Measurements from ENCODE around the gene NSFL1C.

The NSFL1C gene

GRCh38 chr20:1462001-1462400, 4.6 kb downstream of the NSFL1C start:
- DNase-seq (ENCODE audit: low read depth in 1 of 2, low spot score in 1 of 2) = no peak

DNA sequence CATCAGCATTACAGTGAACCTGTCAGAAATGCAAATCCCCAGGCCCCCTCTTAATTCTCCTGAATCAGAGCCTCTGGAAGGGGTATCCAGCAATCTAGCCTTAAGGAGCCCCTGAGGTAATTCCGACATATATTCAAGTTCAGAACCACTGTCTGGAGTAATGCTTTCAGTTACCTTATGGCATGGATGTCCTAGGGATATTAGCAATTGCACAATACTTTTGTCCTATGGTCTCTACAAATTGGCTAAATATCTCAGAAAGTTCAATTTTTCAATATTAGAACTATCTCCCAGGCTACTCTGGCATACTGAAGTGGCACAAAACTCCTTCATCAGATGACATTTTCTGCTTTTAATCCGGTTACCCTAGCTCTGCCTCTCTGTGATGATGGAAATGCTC, 6.4 kb downstream of the NSFL1C start:
- no peak for DNase-seq (ENCODE audit: low read depth in 1 of 2, low spot score in 1 of 2)

- DNase-seq (ENCODE audit: low read depth in 1 of 2, low spot score in 1 of 2) = no peak
These were observed 8.7 kb downstream of the NSFL1C start for GRCh38 chr20:1457992-1458391.

- no peak for DNase-seq (ENCODE audit: low read depth in 1 of 2, low spot score in 1 of 2)
These were observed 10.3 kb downstream of the NSFL1C start for GRCh38 chr20:1456300-1456699.

- no peak for DNase-seq (ENCODE audit: low read depth in 1 of 2, low spot score in 1 of 2)
These were observed 15.6 kb downstream of the NSFL1C start for GRCh38 chr20:1450926-1451491.

- DNase-seq (ENCODE audit: low read depth in 1 of 2, low spot score in 1 of 2) = no peak
These were observed 17.3 kb downstream of the NSFL1C start for GRCh38 chr20:1449370-1449769.

- DNase-seq (ENCODE audit: low read depth in 1 of 2, low spot score in 1 of 2) = no peak
These were observed 18.5 kb downstream of the NSFL1C start for GRCh38 chr20:1448081-1448620.

GRCh38 chr20:1446536-1446935, 20.1 kb downstream of the NSFL1C start:
- DNase-seq (ENCODE audit: low read depth in 1 of 2, low spot score in 1 of 2) = no peak

DNA sequence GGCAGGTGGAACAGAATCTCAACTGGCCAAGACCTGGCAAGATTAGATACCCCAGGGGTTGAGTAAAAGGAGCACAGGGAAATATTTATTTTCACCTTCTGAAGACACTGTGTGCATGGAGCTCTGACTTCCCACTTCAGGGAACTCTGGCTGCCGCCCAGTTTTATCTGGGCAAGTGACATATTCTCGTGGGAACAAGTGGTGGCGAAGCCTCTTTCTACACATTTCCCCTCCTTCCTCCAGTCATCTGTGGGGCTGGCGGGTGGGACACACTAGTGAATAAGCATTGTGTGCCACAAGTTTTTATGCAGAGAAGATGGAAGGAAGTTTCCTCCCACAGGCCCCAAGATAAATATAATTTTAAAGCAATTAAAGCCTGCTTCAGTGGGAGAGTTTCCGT, 23.6 kb downstream of the NSFL1C start:
- DNase-seq (ENCODE audit: low read depth in 1 of 2, low spot score in 1 of 2) = no peak

DNA sequence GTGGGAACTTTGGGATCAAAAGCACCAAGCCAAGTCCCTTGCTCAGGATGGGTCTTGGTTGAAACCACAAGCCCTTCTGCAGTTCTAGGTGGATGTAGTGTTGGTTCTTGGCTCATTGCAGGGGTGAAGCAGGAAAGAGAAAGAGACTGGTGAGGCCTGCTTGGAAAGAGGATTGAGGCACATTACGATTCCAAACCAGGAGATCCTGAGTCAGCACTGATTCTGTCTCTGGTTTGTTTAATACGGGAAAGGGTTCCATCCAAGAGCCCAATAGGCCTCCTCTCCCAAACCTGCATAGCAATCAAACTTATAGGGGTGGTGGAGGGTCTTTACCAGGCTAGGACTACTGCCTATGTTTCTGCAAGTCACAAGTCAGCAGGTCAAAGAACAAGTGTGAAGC, 24.3 kb downstream of the NSFL1C start:
- DNase-seq (ENCODE audit: low read depth in 1 of 2, low spot score in 1 of 2) = no peak

GRCh38 chr20:1441133-1441532, 25.5 kb downstream of the NSFL1C start:
- no peak for DNase-seq (ENCODE audit: low read depth in 1 of 2, low spot score in 1 of 2)

- DNase-seq (ENCODE audit: low read depth in 1 of 2, low spot score in 1 of 2) = no peak
These were observed 26.6 kb downstream of the NSFL1C start for GRCh38 chr20:1440024-1440423.

DNA sequence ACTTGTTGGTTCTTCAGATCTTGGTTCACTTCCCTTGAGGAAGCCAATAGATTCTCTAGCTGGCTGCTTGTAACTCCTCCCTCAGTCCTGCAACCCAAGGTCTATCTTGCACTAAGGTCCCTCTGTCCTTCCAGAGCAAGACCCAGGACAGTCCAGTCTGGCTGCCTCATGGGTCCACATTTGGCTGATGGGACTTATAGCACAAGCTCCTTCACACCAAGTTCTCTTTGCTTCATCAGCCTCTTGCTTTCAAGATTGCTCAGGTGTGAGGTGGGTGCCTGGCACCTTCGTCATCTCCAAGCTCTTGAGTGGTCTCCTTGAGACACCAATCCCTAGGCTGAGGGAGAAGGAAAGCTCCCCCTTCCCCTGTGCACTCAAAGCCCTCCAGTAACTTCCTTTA, 28.3 kb downstream of the NSFL1C start:
- DNase-seq (ENCODE audit: low read depth in 1 of 2, low spot score in 1 of 2) = no peak

DNA sequence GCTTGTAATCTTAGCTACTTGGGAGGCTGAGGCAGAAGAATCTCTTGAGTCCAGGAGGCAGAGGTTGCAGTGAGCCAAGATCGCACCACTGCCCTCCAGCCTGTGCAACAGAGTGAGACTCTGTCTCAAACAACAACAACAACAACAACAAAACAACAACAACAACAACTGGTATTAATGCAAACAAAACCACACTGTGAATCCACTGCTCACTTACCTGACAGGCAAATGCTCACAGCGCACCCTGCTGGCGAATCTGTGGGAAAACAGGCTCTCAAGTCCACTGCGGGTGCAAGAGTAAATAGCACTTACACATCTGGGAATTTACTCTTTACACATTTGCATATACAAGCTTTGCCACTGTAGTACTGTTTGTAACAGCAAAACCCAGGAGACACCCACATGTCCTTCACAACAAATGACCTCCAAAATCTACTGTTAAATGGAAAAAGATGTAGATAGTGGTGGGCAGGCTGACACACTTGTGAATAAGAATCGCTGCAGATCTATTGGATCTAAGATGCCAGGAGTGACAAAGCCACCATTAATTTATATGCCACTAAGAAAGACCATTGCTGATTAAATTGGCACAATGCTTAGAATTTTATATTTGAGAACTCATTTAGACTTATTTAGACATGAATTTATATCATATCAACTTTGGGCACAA, 29.3 kb downstream of the NSFL1C start:
- peak; percentile 62 to 75 for DNase-seq (ENCODE audit: low read depth in 1 of 2, low spot score in 1 of 2)

GRCh38 chr20:1436263-1436662, 30.4 kb downstream of the NSFL1C start:
- no peak for DNase-seq (ENCODE audit: low read depth in 1 of 2, low spot score in 1 of 2)

DNA sequence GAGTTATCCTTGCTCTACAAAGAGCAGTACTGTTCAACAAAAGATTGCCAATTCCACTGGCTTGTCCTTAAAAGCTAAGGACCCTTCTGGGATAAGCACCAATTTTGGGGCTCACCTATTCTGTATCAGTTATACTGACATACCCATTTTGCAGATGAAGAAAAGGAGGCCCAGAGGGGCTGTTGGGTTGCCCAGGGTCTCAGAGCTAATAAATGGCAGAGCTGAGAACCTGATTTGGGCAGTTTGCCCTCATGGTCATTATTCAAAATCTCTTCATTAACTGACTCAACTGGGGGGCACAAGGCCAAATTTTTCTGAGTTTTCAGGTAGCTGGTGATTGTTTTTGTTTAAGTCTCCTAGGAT, 31.3 kb downstream of the NSFL1C start:
- no peak for DNase-seq (ENCODE audit: low read depth in 1 of 2, low spot score in 1 of 2)

DNA sequence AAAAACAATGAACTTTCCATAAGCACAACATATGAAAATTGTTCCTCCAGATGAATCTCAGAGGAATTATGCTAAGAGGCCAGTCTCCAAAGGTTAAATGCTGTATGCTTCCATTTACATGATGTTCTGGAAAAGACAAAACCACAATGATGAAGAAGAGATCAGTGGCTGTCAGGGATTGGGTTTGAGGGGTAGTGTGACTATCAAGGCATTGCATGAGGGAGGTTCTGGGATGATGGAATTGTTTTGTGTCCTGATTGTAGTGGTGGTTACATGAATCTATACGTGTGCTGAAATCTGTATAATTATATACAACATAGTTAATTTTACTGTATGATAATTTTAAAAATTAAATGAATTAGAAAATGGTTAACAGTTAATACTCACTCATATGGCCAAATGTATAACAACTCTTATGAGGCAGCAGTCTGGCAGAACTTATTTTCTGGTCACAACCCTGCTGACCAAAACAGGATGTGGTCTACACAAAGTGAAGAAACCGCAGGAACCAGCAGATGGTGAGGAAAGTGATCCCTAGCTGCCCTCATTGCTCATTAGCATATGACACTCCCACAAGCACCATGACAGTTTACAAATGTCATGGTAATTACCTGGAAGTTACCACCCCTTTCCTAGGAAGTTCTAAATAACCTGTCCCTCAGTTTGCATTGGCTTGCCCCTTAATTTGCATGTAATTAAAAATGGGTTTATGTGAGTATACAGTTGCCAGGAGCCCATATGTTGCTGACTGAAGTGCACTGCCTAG, 31.9 kb downstream of the NSFL1C start:
- DNase-seq (ENCODE audit: low read depth in 1 of 2, low spot score in 1 of 2) = peak in 1 of 2 donors; percentile 42

DNA sequence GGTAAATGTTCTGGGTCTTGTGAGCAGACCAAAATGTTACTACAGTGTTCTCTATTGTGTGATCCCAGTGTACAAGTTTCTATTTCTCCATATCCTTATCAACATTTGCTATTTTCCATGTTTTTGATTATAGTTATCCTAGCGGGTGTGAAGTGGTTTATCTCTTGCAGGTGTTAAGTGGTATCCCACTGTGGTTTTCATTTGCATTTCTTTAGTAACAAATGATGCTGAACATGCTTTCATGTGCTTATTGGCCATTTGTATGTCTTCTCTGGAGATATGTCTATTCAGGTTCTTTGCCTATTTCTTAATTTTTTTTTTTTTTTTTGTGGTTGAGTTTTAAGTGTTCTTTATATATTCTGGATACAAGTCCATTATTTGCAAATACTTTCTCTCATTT, 35.5 kb downstream of the NSFL1C start:
- DNase-seq (ENCODE audit: low read depth in 1 of 2, low spot score in 1 of 2) = no peak

- DNase-seq (ENCODE audit: low read depth in 1 of 2, low spot score in 1 of 2) = no peak
These were observed 36.6 kb downstream of the NSFL1C start for GRCh38 chr20:1430004-1430451.

GRCh38 chr20:1429143-1429728, 37.4 kb downstream of the NSFL1C start:
- DNase-seq (ENCODE audit: low read depth in 1 of 2, low spot score in 1 of 2) = no peak

- DNase-seq (ENCODE audit: low read depth in 1 of 2, low spot score in 1 of 2) = no peak
These were observed 39.1 kb downstream of the NSFL1C start for GRCh38 chr20:1427457-1428054.

All from activated CD4-positive, alpha-beta T cell treated with anti-CD3 and anti-CD28 coated beads, Interleukin-2, amount 50 U/mL, for 24 hours (primary cell).